ENCODE measurements around the gene TMEM229B.

The TMEM229B gene

GRCh38 chr14:67487937-67488893 lies at the start of gene TMEM229B:
TSS of gene TMEM229B (minus strand) at chr14:67488721. CDS start at chr14:67473923, 14,798 bp downstream.
- peak; percentile 57 to 61 for DNase-seq (ENCODE audit: low read depth in 2 of 2)

- DNase-seq (ENCODE audit: low read depth in 2 of 2): no peak
Observed at GRCh38 chr14:67537736-67538135, 49.2 kb upstream of the TMEM229B start.

- no peak for DNase-seq (ENCODE audit: low read depth in 2 of 2)
Observed at GRCh38 chr14:67536087-67536486, 47.6 kb upstream of the TMEM229B start.

- DNase-seq (ENCODE audit: low read depth in 2 of 2): no peak
Observed at GRCh38 chr14:67533754-67534085, 45.2 kb upstream of the TMEM229B start.

- peak; percentile 23 to 51 for DNase-seq (ENCODE audit: low read depth in 2 of 2)
Observed at GRCh38 chr14:67532998-67533753, 44.7 kb upstream of the TMEM229B start, which contains the start of gene PLEKHH1. TSS of gene PLEKHH1 (plus strand) at chr14:67533290. CDS start at chr14:67541868, 8,578 bp downstream.

GRCh38 chr14:67532606-67532997 lies 44.1 kb upstream of the TMEM229B start:
- DNase-seq (ENCODE audit: low read depth in 2 of 2): no peak

GRCh38 chr14:67529947-67530935 lies 41.7 kb upstream of the TMEM229B start:
- DNase-seq (ENCODE audit: low read depth in 2 of 2): no peak

GRCh38 chr14:67528276-67528675 lies 39.8 kb upstream of the TMEM229B start:
- DNase-seq (ENCODE audit: low read depth in 2 of 2): no peak

- no peak for DNase-seq (ENCODE audit: low read depth in 2 of 2)
Observed at GRCh38 chr14:67527756-67528155, 39.2 kb upstream of the TMEM229B start.

GRCh38 chr14:67526676-67527459 lies 38.3 kb upstream of the TMEM229B start:
- peak in 1 of 2 donors; percentile 21 for DNase-seq (ENCODE audit: low read depth in 2 of 2)

GRCh38 chr14:67526181-67526580 lies 37.7 kb upstream of the TMEM229B start:
- no peak for DNase-seq (ENCODE audit: low read depth in 2 of 2)

GRCh38 chr14:67525389-67525788 lies 36.9 kb upstream of the TMEM229B start:
- no peak for DNase-seq (ENCODE audit: low read depth in 2 of 2)

- DNase-seq (ENCODE audit: low read depth in 2 of 2): no peak
Observed at GRCh38 chr14:67524634-67524963, 36.1 kb upstream of the TMEM229B start.

GRCh38 chr14:67523764-67524633 lies 35.5 kb upstream of the TMEM229B start:
- no peak for DNase-seq (ENCODE audit: low read depth in 2 of 2)

- no peak for DNase-seq (ENCODE audit: low read depth in 2 of 2)
Observed at GRCh38 chr14:67522270-67522669, 33.7 kb upstream of the TMEM229B start.

- no peak for DNase-seq (ENCODE audit: low read depth in 2 of 2)
Observed at GRCh38 chr14:67520482-67520881, 32.0 kb upstream of the TMEM229B start.

- DNase-seq (ENCODE audit: low read depth in 2 of 2): no peak
Observed at GRCh38 chr14:67519406-67519805, 30.9 kb upstream of the TMEM229B start.

- no peak for DNase-seq (ENCODE audit: low read depth in 2 of 2)
Observed at GRCh38 chr14:67517083-67517482, 28.6 kb upstream of the TMEM229B start.

GRCh38 chr14:67516676-67517075 lies 28.2 kb upstream of the TMEM229B start:
- DNase-seq (ENCODE audit: low read depth in 2 of 2): no peak
